Stimulated activated CD4-positive, alpha-beta T cell treated with anti-CD3 and anti-CD28 coated beads, Interleukin-1b, Interleukin-23, amount 100 ng/mL, for 1 hour (primary cell): Measurements from ENCODE around the gene SDK1.

Experiments used
- DNase-seq, 2 donors: peaks; one replicate each; pipeline ENCODE4 v3.0.0-alpha.2; 2020; ENCODE audit warnings: low read depth in 2 of 2

SDK1 gene

DNA sequence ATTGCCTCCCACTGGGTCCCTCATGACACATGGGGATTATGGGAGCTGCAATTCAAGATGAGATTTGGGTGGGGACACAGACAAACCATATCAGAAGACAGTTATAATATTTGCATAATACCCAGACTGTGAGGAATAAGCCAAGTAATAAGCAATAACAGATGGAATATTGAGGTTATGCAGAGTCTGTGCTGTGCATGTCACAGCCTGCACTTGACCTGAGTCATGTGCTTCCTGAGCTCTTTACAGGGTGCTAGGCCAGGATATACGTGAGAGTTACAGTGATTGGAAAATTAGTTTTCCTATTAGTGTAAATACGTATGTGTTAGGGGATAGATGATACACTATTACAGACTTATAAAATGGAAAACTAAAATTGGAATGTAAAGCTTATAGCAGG is 288.7 kb downstream of the SDK1 start:
- DNase-seq, result no peak

DNA sequence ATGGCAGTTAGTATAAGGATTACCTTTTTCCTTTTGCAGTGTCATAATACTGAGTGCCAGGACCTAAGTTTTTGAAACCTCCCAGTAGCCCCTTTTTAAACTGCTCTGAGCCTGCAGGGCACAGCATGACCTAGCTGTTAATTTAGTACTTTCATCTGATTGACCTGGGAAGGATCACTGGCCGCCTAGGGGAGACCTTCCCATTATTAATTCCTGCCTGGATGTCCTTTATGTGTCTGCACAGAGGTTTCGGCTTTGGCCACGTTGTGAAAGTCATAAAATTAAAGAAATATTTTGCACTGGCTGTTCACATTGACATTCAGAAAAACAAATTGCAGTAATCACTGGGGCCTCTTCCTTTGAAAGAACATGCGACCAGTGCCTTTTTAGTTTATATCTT is 290.2 kb downstream of the SDK1 start:
- DNase-seq, result no peak

DNA sequence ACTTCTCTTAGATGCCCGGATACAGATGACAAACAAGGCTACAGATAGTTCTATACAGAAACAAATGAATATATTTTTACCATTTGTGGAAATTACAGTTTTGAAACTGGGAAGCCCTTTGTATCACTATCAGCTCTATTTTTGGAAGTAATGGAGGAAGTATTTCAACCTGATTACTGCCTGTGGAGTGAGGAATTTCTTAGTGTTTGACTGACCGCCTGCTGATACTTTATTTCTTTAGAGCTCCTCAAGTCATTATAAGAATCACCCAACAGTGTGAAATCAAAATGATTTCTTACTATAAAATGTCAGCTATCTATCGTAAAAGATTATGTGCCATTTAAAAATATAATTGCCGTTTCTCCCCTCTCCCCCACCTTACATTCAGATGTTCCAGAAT is 290.9 kb downstream of the SDK1 start:
- DNase-seq, result no peak

DNA sequence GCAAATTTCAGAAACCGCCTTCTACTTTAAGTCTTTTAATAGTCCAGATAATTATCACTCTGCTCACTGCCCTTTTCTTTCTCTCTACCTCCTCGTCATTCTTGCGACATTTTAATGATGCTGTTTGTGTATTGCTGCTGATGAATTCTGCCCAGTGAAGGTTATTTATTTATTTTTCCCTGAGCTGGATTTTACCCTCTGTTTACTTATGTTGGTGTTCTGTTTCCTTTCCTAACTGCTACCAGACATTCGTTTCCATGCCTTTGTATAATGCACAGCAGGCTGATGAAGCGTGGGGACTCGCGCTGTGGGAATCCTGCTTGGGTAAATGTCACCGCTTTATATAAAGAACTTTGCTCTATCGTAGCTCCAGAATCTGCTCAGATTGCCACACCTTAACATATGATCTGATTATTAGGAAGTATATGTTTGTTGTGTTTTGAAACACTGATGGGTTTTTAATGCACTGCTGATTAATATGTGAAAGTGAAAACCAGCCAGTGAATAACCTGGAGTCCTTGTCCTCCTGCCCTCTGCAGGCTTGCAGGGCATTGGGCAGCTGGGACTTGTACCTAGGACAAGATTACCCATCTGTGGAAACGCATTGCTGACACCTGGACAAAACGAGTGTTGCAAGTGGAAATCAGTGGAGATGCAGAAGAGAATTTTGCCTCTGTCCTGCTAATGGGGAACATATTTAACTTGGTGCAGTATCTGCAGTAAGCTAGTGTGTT is 291.5 kb downstream of the SDK1 start:
- DNase-seq, result no peak

DNA sequence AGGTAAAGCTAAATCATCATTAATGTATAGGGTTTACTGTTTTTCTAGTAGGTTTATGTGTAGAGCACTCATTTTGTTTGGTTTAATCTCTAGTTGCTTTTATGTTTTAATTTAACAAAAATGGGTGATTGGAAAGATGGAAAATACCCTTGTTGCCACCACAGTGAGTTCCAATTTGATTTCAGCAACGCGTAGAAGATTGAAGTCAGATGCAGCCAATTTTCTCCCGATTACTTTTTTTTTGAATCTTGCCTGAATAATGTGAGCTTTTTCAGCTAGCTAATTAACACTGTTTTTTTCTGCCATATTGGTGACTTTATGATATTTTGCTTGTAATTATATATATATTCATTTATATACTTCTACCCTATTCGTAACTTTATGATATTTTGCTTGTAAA is 293.8 kb downstream of the SDK1 start:
- DNase-seq, result no peak

DNA sequence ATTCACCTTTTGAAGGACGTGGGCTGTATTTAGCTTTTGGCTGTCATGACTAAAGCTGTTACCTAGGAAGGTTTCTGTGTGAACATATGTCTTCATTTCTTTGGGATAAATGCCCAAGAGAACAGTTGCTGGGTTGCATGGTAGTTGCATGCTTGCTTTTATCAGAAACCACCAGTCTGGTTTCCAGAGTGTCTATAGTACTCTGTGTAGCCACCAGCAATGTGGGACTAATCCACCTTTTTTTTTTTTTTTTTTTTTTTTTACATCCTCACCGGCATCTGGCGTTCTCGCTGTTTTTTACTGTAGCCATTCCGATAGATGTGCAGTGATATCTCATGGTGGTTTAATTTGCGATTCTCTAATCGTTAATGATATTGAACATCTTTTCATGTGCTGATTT is 297.8 kb downstream of the SDK1 start:
- no peak for DNase-seq

DNA sequence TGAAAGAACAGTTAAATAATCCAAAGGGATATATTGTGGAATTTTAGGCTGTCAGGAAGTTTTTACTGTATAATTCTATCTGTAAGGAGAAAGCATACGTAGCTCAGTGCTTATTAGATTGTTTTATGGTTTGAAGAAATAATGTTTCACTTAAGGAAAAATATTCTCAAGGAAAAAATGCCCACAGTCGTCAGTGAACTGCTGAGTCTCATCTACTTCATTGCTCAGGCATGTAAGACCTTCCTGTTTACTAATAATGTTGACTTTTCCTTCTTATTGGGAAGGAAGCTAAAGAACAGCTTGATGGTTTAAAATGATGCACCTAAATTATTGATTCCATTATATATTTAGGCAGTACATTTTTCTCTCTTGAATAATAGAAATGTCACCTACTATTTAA is 304.2 kb downstream of the SDK1 start:
- DNase-seq, result no peak

DNA sequence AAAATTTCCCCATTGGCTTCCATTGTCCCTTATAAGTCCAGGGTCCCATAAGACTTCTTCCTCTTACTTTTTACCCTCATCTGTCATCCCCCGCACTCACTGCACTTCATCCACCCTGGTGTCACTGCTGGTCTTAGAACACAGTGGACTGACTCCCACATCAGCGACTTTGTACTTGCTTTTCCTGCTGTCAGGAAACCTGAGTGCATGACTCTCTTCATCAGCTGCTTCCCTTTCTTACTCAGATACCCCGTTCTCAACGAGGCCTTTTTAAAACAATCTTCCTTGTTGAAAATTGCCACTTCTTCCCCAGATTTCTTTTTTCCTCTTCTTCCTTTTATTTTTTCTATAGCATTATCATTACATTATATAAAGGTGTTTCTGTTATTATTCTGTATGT is 305.4 kb downstream of the SDK1 start:
- no peak for DNase-seq

DNA sequence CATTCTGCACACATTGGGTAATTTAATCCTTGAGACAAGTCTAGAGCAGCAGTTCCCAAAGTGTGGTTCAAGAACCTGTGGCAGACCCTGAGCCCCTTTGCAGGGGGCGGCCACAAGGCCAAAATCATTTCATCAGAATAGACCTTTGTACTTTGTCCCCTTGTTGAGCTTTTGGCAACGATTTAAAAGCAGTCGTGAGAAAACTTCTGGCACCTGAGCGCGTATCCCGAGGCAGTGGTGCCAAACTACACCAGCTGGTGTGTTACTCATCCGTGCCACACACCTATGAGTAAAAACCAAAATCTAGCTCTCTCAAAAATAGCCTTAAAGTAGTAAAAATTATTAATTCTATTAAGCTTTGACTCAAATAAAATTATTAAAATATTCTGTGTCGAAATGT is 306.8 kb downstream of the SDK1 start:
- DNase-seq, result no peak

DNA sequence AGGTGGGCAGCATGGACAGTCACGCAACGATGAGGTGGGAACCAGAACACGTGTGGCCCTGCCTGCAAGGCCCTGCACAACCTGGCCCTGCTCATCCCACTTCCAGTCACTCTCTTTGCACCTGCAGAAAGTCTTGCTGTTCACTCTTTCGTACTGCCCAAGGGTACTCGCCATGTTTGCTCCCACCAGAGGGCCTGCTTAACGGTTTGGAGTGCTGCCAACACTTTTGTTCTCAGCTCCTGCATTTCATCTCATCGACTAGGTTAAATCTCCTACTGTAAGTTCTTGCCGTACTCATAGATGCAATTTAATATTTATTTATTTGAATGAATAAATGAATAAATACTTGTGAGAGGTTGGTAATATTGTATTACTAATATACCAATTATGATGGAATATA is 315.3 kb downstream of the SDK1 start:
- DNase-seq, result no peak

DNA sequence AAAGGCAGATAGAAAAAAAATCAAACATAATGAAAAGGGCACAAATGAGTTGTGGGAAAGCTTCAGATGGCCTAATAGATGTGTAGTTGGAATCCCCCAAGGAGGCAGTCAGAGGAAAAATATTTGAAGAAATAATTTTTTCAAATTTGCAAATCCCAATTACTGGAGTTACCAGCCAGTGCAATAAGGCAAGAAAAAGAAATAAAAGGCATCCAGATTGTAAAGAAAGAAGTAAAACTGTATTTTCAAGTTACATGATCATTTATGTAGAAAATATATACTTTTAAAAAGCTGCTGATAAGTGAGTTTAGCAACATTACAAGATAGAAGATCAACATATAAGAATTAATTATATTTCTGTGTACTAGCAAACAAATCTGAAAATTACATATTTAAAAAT is 329.0 kb downstream of the SDK1 start:
- DNase-seq, result no peak

DNA sequence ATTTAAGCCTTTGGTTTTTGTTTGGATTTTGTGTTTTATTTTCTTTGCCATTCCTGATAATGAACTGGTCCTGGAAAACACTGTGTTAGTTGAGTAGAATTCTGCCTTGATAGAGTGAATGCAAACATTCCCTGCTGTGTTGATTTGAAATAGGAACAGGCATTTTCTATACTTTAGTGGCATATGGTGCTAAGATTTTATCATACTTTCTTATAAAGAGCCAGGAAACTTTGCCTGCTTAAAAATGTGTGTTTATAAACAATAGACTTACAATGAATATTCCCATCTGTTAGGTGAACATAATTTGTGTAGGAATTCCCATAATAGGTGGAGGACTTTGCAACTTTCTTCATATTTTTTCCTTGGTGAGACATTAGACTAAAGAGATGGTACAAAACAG is 333.3 kb downstream of the SDK1 start:
- DNase-seq, result no peak

DNA sequence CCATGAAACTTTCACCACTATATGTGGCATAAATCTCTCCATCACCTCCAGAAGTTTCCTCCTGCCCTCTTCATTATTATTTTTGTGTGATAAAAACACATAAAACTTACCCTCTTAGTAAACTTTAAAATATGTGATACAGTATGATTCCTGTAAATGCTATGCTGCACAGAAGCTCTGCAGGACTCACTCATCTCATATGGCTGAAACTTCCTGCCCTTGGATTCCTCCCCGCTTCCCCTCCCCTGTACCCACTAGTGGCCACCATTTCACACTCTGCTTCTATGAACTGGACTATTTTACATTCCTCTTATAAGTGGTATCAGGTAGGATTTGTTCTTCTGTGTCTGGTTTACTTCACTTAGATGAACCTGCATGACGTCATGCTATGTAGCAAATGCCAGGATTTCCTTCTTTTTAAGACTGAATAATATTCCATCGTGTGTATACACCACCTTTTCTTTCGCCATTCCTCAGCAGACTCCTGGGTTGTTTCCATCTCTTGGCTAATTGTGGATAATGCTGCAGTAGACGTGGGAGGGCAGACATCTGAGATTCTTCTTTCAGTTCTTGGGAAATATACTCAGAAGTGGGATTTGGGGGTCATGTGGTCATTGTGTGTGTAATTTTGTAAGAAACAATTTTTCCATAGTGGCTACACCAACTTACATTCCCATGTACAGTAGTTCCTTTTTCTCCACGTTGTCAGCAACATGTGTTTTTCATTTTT is 335.2 kb downstream of the SDK1 start:
- no peak for DNase-seq

DNA sequence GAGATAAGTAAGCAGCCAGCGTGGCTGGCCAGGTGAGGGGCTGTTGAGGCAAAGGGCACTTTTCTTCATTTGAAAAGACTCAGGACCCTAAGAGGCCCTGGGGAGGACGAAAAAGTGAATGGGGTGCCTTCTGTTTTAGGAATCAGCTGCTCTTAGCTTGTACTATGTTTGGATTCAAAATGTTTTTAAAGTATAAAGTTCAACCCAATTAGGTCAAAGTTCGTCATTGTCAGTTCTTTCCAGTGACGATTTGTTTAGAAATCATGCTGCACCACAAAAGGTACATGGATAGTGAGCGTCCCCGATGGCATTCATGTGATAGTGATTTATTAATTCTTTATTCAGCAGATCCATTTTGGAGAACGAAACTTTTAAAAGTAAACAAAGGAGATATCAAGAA is 338.2 kb downstream of the SDK1 start:
- no peak for DNase-seq

DNA sequence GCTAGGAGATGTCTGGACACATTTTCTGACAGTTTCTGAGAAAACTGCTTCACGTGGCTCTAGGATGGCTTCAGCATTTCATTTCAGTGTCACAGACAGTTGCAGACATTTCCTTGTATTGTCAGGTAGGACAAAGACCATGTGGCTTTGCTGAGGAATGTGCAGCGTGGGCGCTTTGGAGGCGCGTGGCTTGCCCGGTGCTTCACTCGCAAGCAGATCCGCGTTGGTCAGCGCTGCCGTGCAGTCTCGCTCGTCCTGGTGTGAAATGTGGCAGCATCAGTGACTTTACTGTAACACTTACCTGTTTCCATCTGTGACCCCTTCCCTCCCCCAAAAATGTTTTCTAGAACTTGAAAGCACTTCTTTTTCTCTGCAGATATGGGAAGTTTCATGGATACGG is 340.5 kb downstream of the SDK1 start:
- no peak for DNase-seq

DNA sequence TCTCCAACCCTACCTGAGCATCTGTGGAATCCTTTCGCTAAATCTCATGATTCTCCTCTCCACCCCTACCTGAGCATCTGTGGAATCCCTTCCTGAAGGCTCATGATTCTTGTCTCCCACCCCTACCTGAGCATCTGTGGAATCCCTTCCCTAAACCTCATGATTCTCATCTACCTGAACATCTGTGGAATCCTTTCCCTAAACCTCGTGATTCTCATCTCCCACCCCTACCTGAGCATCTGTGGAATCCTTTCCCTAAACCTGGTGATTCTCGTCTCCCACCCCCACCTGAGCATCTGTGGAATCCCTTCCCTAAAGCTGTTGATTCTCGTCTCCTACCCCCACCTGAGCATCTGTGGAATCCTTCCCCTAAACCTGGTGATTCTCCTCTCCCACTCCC is 342.0 kb downstream of the SDK1 start:
- DNase-seq, result no peak

DNA sequence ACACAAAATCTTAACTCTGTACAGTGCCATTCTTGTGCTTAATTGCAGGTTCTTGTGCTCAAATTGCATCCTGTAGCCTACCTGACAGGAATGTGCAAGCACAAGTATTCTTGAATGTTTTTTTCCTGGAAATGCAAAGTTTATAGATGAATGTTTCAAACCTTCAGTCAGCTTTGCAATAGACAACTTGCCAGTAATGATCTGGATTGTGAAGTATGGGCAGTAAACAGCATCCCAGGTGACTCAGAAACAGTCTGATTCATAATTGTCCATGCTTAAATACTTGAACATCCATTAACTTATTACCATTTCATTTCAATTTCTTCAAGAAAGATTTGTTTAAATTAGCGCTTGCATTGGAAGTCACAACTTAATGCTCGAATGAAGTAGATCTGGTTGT is 347.2 kb downstream of the SDK1 start:
- no peak for DNase-seq

DNA sequence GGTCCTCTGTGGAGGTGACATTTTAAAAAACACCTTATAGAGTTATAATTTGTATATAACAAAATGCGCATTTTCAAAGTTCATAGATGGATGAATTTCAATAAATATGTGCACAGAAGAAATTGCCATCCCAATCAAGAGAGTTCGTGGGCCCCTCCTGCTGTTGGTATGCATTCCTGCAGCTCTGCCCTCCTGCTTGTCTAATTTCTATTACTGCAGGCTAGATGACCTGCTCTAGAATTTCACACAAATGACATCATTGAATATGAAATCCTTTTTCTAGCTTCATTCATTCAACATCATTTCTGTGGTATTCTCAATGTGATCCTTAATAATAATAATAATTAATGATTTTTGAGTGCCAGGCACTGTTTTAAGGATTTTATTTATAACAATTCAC is 348.2 kb downstream of the SDK1 start:
- DNase-seq, result no peak

DNA sequence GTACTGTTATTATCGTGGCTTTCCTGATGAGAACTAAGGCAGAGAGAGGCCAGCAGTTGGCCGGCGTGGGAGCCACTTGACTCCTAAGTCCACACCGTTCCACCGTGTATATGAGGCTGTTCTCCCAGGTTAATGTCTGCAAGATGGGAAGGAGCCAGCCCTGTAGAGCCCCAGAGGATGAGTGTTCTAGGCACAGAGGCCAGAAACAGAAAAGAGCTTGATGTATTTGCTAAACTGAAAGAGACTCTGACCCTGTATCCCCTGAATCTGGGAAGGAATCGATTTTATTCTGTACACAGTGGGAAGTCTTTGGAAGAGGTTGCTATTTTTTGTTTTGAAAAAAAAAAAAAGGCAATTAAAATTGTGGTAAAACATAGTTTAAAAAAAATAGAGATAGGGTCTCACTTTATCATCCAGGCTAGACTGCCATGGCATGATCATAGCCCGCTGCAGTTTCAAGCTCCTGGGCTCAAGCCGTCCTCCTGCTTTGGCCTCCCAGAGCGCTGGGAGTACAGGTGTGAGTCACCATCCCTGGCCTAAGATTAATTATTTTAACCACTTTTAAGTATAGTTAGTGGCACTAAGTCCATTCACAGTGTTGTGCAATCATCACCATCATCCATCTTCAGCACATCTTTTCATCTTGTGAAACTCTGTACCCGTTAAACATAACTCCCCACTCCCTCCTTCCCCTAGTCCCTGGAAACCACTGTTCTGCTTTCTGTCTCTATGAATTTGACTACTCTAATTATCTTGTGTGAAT is 348.8 kb downstream of the SDK1 start:
- DNase-seq, result no peak

DNA sequence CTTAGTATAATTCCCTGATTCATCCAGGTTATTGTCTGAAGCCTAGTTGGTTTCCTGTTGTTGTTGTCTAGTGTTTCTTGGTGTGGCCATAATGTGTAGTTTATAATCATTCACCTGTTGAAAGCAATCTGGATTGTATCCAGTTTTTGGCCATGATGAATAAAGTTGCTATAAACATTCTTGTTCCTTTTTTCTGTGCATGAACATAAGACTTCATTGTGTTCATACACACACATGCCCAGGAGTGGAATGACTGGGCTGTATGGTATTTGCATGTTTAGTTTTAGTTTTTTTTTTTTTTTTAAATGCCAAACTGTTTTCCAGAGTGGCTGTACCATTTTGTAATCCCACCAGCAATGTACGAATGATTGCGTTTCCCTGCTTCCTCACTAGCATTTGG is 349.8 kb downstream of the SDK1 start:
- no peak for DNase-seq

DNA sequence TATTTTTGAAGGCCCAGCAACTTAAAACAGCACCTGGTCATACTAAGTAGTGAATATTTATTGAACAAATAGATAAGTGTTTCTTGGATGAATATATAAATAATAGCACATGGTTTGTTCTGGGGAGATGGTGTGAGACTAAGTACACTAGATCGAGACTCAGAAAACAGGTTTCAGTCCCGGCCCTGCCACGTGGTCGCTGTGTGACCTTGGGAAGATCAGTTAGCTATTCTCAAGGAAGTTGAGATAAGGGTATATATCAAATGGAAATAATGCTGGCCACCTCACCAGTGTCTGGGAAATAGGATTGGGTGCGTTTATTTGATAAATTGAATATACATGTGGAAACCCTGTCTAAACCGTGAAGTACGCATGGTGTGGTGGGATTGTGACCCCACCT is 354.6 kb downstream of the SDK1 start:
- no peak for DNase-seq

DNA sequence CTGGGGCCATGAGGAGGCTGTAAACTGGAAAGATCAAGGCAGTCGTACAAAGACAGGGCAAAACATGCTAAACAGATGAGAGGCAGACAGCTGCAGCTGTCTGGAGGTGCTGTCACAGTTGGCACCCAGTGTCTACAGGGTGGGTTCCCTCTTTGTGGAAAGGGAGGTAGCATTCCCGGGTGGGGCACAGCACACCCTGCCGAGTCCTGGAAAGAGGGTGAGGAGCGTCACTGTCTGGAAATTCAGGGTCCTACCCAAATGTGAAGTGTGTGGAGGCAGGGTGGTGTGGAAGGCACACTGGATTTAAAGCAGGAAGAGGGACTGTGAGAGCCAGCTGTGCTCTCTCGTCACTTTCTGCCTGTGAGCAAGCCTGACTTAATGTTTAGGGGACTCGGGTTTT is 356.2 kb downstream of the SDK1 start:
- no peak for DNase-seq

DNA sequence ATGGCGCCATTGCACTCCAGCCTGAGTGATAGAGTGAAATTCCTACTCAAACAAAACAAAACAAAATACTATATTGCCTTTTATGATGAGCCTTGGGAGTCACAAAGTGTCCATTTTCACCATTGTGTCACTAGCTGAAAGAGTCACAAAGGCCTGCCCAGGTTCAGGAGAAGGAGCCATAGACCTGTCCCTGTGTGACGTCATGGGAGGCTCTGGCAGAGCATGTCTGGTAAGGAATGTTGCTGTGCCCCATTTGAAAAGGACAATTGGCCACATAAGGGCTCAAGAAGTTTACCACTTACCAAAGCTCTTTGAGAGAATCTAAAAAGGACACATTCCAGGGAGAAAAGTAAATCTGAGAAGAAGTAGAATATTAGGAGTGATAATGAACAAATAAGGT is 367.7 kb downstream of the SDK1 start:
- no peak for DNase-seq
